GM19193 (cell line): Measurements from ENCODE around the gene TGOLN2.

ENCODE experiments used
- POLR2A ChIP-seq: IDR thresholded peaks from 4 replicates; pipeline ENCODE4 v1.6.1; 2011; ENCODE audit not compliant: insufficient read depth, insufficient read length; ENCODE audit errors: extremely low read depth

The TGOLN2 gene

DNA sequence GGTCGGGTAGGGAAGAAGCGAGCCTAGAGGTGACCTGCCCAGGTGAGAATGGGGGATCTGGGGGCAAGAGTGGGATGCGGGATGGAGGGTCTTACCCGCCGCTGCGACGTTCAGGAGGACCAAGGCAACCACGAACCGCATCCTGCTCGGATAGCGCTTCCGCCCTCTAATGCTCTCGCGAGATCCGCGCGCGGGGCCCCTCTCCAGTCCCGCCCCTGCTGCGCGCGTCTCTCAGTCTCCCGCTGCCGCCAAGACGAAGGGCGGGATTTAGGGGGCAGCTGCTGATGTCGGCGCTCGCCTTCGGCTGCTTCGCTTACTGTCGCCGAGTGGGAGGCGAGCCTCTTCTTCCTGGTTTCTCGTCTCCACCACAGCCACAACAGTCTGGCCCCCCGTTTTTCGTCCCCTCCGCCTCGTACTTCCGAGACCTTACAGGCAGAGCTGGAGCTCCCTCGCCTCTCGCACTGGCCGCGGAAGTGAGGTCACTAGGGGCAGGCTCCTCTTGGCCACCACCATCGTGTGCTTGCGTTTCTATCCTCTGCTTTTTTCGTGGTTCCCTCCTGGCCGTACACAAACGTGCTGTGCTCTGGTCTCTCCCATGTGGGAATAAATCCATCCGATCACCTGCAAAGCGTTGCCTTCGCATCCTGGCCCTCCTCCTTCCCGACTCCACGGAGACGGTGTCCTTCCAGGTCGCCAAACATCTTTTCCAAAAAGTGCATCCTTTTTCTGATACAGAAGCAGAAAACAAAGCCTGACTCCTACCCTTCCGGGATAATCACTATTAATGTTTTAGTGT, at the start of gene TGOLN2:
TGOLN2 (minus strand) TSS at position 168 of the 796 bp plus-strand sequence; CDS start at position 141, 27 bp downstream.
- peak; percentile 99 for TF ChIP-seq POLR2A

DNA sequence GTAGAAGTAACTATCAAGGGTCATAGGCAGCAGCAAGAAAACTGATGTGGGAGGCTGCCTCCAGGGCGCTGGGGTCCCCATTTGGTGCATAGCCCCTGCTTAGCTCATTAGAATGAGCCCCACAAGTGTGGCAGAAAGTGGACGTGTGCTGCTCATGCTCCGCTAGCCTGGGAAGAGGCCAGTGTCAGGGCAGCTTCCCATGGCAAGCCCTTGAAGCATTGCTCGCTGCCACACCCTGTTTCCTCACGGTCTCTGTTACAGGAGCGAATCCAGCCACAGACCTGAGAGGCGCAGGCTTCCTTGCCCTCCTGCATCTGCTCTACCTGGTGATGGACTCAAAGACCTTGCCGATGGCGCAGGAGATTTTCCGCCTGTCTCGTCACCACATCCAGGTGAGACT, 49.3 kb upstream of the TGOLN2 start:
- no peak for TF ChIP-seq POLR2A

DNA sequence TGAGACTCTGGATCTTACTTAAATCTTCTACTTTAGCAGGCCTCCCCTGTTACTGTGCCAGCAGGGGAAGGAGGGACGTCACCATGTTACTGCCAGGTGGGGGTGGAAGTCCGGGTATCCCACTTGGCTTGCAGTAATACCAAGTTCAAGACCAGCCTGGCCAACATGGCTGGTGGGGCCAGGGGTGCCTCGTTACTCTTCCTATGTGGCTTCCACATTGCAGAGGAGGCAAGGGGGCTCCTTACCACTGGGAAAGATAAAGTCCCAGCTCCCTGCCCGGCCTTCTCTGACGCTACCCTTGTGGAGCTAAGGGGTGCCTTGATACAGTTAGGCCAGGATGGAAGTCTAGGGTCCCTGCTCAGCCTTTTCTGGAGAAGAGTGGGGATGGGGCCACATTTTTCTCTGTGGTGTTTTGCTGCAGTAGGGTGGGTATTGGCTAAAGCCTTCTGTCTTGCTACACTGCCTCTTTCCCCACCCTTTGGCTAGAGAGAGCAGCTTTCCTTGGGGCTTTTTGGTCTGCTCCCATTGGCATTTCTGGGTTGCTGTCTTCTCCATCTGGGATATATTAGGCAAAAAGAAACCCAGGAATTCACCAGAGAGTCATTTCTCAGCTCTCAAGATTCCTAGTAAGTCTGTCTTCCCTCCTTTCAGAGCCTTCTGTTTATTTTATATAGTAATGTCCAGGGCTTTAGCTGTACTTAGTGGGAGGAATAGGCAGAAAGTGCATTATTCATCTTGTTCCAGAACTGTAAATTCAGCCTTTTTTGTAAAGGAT, 48.7 kb upstream of the TGOLN2 start:
- no peak for TF ChIP-seq POLR2A

DNA sequence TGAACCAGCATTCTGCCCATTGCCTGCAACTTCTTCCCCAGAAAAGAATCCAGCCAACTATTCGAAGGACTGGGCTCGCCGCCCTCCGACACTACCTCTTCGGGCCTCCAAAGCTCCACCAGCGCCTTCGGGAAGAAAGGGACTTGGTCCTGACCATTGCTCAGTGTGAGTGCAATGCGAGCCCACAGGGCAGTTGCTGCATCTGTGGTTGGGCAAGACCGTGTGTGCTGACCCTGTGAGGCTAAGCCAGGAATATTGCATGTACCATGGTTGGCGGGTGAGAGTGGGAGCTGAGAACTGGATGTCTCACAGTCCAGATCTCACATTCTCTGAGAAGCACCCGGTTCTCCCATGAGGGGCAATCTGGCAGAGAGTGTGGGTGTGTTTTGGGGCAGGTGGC, 43.3 kb upstream of the TGOLN2 start:
- no peak for TF ChIP-seq POLR2A

DNA sequence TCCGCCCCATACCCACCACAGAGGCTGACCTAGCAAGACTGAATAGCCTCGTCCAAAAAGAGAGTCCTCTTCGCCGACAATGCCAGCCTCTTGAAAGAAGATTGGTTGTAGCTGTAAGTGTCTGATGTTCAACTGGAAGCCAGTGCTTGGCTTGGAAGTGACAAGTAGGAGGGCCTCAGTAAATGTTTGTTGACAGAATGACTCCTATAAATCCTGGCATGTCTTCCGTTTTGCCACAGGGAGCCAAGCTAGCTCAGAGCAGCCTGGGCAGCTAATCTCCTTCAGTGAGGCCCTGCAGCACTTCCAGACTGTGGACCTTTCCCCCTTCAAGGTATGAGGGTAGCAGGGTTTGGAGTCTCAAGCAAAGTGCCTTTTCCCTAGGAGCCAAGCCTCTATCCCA, 41.7 kb upstream of the TGOLN2 start:
- TF ChIP-seq POLR2A: no peak

DNA sequence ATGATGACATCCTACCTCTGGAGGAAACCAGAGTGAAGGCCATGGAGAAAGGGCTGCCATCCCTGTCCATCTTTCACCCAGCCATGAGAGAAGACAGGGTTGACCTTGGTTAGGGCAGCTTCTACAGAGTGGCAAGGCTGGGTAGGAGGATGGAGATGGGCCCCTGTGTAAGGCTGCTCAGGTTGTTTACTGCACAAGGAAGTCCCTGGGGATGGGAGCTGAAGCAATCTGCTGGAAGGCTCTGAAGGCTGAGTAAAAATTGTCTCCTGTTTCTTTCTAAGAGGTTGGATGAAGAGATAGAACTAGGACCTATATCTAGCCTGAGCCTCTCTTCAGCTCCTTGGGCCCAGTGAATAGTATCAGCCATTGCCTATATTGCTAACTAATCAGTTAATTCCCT, 41.1 kb upstream of the TGOLN2 start:
- TF ChIP-seq POLR2A: no peak

DNA sequence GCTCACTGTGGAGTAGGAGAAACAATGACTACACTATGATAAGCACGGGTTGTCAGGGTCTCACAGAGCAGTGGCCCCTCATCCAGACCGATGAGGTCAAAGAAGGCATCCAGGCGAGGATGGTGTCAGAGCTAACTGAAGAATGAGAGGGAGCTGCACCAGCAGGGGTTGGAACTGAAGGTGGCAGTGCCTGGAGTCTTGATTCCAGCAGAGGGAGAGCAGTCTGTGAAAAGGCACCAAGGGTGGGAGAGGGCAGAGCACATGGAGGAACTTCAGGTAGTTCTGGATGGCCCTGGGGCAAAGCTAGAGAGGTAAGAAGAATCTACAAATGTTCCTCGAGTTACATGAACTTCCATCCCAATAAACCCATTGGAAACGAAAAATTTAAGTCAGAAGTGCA, 39.4 kb upstream of the TGOLN2 start:
- no peak for TF ChIP-seq POLR2A

DNA sequence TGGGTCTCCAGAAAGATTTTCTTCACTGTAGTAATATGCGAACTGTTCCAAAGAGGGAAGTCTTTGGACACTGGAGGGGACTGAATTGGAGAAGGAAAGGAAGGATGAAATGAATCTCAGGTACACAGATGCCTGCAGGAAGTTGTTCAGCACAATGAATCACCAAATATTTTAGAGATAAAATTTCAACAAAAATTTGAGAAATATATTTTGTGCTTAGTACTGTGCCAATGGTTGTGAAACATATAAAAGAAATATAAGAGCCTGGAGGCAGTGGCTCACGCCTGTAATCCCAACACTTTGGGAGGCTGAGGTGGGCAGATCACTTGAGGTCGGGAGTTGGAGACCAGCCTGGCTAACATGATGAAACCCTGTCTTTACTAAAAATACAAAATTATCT, 29.9 kb upstream of the TGOLN2 start:
- TF ChIP-seq POLR2A: no peak

DNA sequence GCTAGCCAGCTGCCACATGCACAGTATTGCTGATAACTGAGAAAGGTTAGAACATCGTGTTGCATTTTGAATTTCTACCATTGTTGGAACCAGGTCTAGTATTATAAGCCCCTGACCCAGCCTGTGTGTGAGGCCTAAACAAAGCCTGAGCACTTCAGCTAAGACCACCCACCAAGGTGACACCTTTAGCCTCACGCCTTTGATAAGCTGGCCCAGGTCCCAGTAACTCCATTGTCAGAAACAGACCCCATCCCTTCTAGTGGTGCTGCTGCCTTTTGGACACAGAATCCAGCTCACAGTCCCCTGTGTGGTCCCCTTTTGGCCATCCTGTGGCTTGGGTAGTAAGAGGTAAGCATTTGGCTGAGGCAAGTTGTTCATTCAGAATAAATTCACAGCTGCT, 28.4 kb upstream of the TGOLN2 start:
- TF ChIP-seq POLR2A: no peak

DNA sequence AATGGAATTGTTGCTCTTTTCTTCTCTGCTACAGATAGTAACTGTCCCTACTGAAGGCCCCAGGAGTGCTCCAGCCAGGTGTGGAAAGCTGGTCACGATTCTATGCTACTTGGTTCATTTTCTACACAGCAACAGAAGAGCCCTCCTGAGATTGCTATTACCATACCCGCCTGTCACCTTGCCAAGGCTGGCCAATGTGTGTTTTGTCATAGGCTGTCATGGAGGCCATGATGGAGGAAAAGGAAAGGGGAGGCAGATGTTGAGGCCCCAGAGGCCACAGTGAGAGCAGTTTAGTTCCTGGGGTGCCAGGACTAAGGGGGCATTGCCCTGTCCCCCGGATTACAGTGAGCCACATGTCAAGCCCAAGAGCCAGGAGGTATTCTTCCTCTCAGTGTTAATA, 27.7 kb upstream of the TGOLN2 start:
- TF ChIP-seq POLR2A: no peak

DNA sequence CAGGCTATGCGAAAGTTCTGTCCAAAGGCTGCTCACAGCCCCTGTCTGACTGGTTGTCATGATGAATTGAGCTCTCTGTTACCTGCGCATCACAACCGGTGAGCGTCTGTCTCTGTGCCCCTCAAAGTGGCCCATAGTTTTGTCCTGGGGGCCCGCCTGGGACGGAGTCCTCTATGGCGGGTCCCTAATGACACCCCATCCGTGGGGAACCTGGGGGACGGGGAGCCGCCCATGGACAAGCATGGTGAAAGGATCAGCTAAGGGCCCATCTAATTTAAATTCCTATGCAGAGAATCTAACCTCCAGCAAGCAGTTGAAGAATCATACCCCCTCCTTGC, 27.3 kb upstream of the TGOLN2 start:
- no peak for TF ChIP-seq POLR2A

DNA sequence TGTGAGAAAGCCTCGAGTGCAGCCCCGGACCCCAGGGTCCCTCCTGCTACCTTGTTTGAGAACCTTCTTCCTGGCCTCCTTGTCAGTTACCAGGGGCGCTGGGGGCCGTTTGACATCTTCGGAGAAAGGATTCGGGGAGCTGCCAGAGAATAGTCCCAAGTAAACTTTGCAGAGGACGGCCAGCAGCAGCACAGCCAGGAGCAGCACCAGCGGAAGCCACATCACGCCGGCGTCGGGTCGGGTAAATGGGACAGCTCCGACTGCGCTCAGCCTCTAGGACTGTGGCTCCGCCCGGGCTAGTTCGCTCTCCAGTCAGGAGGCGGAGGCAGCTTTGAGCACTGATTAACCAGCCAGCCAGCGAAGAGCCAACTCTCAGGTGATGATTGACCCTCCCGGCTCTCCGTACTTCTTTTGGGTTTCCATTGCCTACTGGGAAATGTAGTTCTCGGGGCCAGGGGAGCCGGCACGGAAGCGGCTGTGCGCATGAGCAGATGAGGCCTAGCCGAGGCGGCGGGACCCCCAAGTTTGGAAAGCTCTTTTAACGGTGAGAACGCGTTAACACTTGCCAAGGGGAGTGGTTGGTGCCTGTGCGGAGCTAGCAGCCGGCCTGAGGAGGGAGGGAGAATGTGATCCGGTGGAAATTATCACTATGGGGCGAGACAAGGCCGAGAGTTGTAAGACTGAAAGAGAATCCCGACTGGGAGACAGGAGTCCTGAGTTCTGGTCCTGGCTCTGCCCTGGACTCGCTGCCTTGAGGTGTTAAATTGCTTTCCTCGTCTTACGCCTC, 26.7 kb upstream of the TGOLN2 start, which contains the start of the genes ELMOD3 and RETSAT:
ELMOD3 (plus strand) TSS at position 484 of the 787 bp plus-strand sequence. CDS start 2,430 bp downstream, outside the sequence.
RETSAT (minus strand) TSS at position 243 of the 787 bp plus-strand sequence; CDS start at position 222, 21 bp downstream.
- TF ChIP-seq POLR2A: peak; percentile 98

DNA sequence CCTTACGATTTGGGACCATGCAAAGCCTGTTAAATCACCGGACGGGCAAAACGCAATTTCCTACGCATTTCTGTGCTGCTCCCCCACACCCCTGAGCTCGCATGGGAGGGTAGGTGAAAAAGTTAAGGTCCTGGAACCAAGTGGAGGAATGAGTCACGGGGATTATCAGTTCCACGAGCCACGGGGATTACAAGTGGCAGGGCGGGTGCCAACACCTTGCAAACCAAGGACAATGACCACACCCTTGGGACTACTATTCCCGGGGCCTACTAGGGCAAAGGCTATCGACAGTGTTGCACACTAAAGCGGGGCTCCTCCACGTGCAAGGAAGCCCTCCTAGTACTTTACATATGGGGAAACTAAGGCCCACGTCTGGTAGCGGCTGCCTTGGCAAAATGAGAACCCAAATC, 26.1 kb upstream of the TGOLN2 start:
- TF ChIP-seq POLR2A: no peak

DNA sequence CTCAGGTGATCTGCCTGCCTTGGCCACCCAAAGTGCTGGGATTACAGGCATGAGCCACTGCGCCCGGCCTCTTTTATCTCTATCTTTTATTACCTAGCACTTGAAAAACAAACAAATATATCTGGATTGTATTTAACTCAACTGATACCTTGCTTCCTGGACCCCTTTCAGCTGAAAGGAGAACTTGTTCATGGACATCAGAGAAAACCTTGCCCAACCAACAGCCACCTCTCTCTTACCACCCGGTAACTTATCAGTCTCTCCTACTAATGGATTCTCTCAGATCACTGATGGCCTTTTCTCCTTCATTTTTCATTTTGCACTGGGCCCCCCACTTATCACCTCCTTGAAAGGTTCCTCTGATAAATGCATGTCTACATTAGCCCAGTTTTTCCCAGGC, 19.8 kb upstream of the TGOLN2 start:
- no peak for TF ChIP-seq POLR2A

DNA sequence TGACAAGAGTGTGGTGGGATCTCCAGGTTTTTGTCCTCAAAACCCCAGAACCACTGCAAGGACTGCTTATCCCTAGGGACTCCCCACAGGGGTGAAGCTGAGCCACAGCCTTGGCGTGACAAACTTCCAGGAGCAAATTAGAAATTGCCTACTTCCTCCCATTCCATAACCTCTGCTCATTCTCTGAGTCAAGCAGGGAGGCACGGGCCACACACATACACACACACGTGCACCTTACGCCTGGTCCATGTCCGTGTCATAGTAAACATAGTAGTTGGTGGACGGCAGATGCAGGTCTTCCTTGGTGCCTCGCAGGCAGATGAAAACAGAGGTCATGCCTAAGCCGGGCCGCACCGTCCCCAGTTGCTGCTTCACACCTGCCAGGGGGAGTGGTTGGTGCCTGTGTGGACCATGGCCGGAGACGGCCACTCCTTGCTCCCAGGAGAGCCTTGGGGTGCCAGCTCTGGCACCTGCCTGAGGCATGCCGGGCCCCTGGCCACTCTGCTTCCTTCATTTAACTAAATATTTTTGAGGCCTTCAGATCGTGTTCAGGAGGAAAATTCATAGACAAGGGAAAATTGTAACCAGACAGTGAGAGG, 16.7 kb upstream of the TGOLN2 start:
- no peak for TF ChIP-seq POLR2A
